Mucosa of descending colon (tissue), 3 donors: ENCODE measurements around the gene KIF16B. TPM values are rescaled to one million over a fixed set of nuclear protein-coding genes. Genes with fewer than 3 reads are reported as not detected.

Source experiments
- ATAC-seq: fragments of 200-7000 bp; cut with Tn5 transposase; one replicate; pipeline ENCODE4 v1.9.1; 2020; ENCODE audit warnings: mild to moderate bottlenecking, moderate library complexity
- DNase-seq, 3 donors: peaks; one replicate each; pipeline ENCODE4 v3.0.0-alpha.2; 2020
- H3K36me3 ChIP-seq: fragments of 200-600 bp; one replicate; pipeline ENCODE4 v1.8.0; 2021; ENCODE audit warnings: low read depth, mild to moderate bottlenecking
- H3K4me1 ChIP-seq: fragments of 200-600 bp; one replicate; pipeline ENCODE4 v1.8.0; 2021; ENCODE audit warnings: low read depth, mild to moderate bottlenecking
- H3K4me3 ChIP-seq: fragments of 200-600 bp; one replicate; pipeline ENCODE4 v1.8.0; 2021; ENCODE audit warnings: mild to moderate bottlenecking
- H3K9me3 ChIP-seq: fragments of 200-600 bp; one replicate; pipeline ENCODE4 v1.8.0; 2021; ENCODE audit warnings: mild to moderate bottlenecking
- CTCF ChIP-seq: fragments of 200-600 bp; IDR thresholded peaks from one replicate; pipeline ENCODE4 v1.8.0; 2022; ENCODE audit warnings: antibody characterized with exemption, mild to moderate bottlenecking
- intact Hi-C, 2 donors: fragments of 100-400 bp; cut with DNase I in 1 of 2; cut with micrococcal nuclease in 1 of 2; formaldehyde crosslinking; loops; one replicate each; pipeline versions ENCODE4 v1.11.0 to v1.11.1; 2022; cut with DNase I, micrococcal nuclease
- total RNA-seq, 3 donors: library from RNA; stranded (reverse); fragmentation: NEBNext Ultra II Directional in 2 of 3; extraction: Animal tissue kit (Norgen Biotek cat#: 25700) in 2 of 3; gene quantifications; one replicate each; pipeline versions ENCODE4 v1.2.1 to v1.2.4, GENCODE V29; 2021 to 2023
- donor health status: DM: no; HTN: no; CAD: no; lungs with moderate emphysema.
- donor health status: DM: no; HTN: no; CAD: no.
- donor health status: DM: no; HTN: yes; CAD: no.

KIF16B gene
- total RNA-seq, 3 donors from 2014 or later, result 48.5 to 81.7 (median 65.1) TPM

- H3K36me3 ChIP-seq, result no peaks in the 10 kb centered on the region
- DNase-seq (no peak), ATAC-seq (no peak)
- TF ChIP-seq CTCF, result no peak
- no peaks in the 10 kb centered on the region for H3K9me3 ChIP-seq
- no peaks in the 10 kb centered on the region for H3K4me1 ChIP-seq
- H3K4me3 ChIP-seq, result no peak overlapping the region
- intact Hi-C loops, result no loop called here
Measured at GRCh38 chr20:16280219-16280618, 293.0 kb downstream of the KIF16B start.

GRCh38 chr20:16279320-16279719 is 293.9 kb downstream of the KIF16B start:
- H3K9me3 ChIP-seq, result no peaks in the 10 kb centered on the region
- H3K4me1 ChIP-seq, result no peaks in the 10 kb centered on the region
- no peak overlapping the region for H3K4me3 ChIP-seq
- TF ChIP-seq CTCF, result no peak
- intact Hi-C loops, result no loop called here
- no peak for DNase-seq
- no peaks in the 10 kb centered on the region for H3K36me3 ChIP-seq
- no peak for ATAC-seq

- no peak for ATAC-seq
Measured at GRCh38 chr20:16273812-16274555, 299.3 kb downstream of the KIF16B start.

GRCh38 chr20:16272780-16273360 is 300.4 kb downstream of the KIF16B start:
- ATAC-seq (no peak), DNase-seq (peak in 1 of 3 donors; percentile 49)
- no peak for TF ChIP-seq CTCF
- Histone ChIP-seq H3K4me1 (no peaks in the 10 kb centered on the region), H3K36me3 (no peaks in the 10 kb centered on the region), H3K9me3 (no peaks in the 10 kb centered on the region), H3K4me3 (no peak overlapping the region)
- intact Hi-C loops, result no loop called here

More at GRCh38 chr20:16273812-16274555, 299.3 kb downstream of the KIF16B start:
- intact Hi-C loops, result no loop called here
- Histone ChIP-seq H3K9me3 (no peaks in the 10 kb centered on the region), H3K4me3 (no peak overlapping the region), H3K4me1 (no peaks in the 10 kb centered on the region), H3K36me3 (no peaks in the 10 kb centered on the region)
- TF ChIP-seq CTCF, result no peak
- DNase-seq, result no peak

- Histone ChIP-seq H3K36me3 (no peaks in the 10 kb centered on the region), H3K4me1 (no peaks in the 10 kb centered on the region), H3K9me3 (no peaks in the 10 kb centered on the region), H3K4me3 (no peak overlapping the region)
- TF ChIP-seq CTCF, result no peak
- intact Hi-C loops, result no loop called here
- DNase-seq (no peak), ATAC-seq (no peak)
Measured at GRCh38 chr20:16271450-16271849, 301.8 kb downstream of the KIF16B start.
